GM13977 (cell line): ENCODE data around the gene OSMR.

ENCODE experiments used
- DNase-seq: peaks from one replicate; pipeline ENCODE4 v3.0.0; 2012; ENCODE audit warnings: low spot score
- CTCF ChIP-seq: IDR thresholded peaks from 2 replicates; pipeline ENCODE4 v1.5.1; 2012; ENCODE audit warnings: mild to moderate bottlenecking, control low read depth; ENCODE audit not compliant: insufficient read depth; ENCODE audit errors: extremely low read depth, missing control alignments
- in situ Hi-C: fragments of 300-500 bp; cut with MboI; formaldehyde crosslinking; loops from one replicate; pipeline ENCODE4 v1.12.0; 2022; ENCODE audit warnings: low sequenced_read_pairs, low pct_unique_long_range_greater_than_20kb, mixed read lengths, inconsistent platforms; ENCODE audit not compliant: unreplicated experiment

The OSMR gene

GRCh38 chr5:38929838-38930237 is 84.0 kb downstream of the OSMR start:
- no peak for DNase-seq
- no peak for TF ChIP-seq CTCF
- in situ Hi-C loops: no loop called here

GRCh38 chr5:38931731-38932130 is 85.9 kb downstream of the OSMR start:
- in situ Hi-C loops: no loop called here
- TF ChIP-seq CTCF: no peak
- no peak for DNase-seq

GRCh38 chr5:38932854-38933408 is 87.1 kb downstream of the OSMR start:
- TF ChIP-seq CTCF: no peak
- DNase-seq: no peak
- in situ Hi-C loops: no loop called here

GRCh38 chr5:38935437-38935836 is 89.6 kb downstream of the OSMR start:
- TF ChIP-seq CTCF: no peak
- in situ Hi-C loops: no loop called here
- no peak for DNase-seq

- TF ChIP-seq CTCF: no peak
- DNase-seq: no peak
- in situ Hi-C loops: no loop called here
Measured at GRCh38 chr5:38936269-38936668, 90.5 kb downstream of the OSMR start.

- TF ChIP-seq CTCF: no peak
- DNase-seq: no peak
- in situ Hi-C loops: no loop called here
Measured at GRCh38 chr5:38938424-38938823, 92.6 kb downstream of the OSMR start.

GRCh38 chr5:38938973-38939372 is 93.2 kb downstream of the OSMR start:
- no peak for DNase-seq
- in situ Hi-C loops: no loop called here
- TF ChIP-seq CTCF: no peak
